NCI-H1105 treated with DMSO at 0.1 percent for 48 hours (cell line): ENCODE measurements around the gene MED6.

Experiments used
- DNase-seq: peaks from one replicate; lab custom pipeline; 2025; lab: John Stamatoyannopoulos, UW

MED6 gene, protein sequence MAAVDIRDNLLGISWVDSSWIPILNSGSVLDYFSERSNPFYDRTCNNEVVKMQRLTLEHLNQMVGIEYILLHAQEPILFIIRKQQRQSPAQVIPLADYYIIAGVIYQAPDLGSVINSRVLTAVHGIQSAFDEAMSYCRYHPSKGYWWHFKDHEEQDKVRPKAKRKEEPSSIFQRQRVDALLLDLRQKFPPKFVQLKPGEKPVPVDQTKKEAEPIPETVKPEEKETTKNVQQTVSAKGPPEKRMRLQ

DNA sequence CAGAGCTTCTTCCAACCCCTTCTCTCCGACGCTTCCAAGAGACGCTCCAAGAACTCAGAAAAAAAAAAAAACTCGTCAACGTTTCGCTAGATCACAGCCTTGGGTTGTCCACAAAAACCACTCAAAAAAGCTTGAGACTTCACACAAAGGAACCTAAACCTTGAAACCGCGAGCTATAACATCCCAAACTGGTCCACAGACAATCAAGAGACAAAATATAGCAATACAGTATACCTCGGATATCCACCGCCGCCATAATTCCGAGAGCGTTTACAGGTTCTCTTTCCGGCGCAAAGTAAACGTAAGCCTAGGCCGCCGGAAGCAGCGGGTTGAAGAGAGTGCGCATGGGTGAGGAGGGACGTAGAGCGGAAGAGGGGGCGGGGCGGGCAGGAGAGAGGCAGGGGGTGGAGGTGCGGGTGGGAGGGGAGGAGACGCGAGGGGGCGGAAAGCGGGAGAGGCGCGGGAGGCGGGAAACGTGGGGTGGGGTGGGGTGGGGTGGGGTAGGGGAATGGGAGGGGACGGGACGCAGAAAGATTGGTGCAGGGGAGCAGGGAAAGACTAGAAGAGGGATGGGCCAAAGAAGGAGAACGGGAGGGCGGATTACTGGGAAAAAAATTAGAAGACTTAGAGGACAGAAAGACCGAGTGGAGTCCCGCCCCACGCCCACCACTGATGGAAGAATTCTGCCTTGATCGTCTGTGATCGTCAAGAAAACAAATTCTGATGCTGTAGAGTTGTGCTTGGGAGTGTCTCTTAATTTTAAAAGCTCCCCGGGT lies at the start of gene MED6:
MED6 (minus strand) TSS at position 274 of the 776 bp plus-strand sequence; CDS start at position 256, 18 bp downstream.
- peak; percentile 94 for DNase-seq

DNA sequence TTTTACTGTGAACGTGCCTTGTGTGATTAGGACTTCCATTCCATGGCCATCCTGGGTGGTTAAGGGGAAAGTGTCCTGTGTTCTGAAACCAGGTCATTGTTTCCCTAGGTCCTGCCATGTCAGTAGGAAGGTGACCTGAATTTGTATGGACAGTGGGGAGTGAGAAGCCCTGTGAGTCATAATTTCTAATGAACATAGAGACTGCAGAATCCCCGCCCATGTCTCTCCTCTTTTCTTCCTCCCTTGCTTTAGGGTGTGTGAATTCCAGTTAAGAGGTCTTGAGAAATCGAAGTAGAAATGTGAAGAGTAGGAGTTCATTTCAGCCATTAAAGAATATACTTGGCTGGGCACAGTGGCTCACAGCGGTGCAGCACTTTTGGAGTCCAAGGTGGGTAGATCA lies 49.3 kb upstream of the MED6 start:
- no peak for DNase-seq

DNA sequence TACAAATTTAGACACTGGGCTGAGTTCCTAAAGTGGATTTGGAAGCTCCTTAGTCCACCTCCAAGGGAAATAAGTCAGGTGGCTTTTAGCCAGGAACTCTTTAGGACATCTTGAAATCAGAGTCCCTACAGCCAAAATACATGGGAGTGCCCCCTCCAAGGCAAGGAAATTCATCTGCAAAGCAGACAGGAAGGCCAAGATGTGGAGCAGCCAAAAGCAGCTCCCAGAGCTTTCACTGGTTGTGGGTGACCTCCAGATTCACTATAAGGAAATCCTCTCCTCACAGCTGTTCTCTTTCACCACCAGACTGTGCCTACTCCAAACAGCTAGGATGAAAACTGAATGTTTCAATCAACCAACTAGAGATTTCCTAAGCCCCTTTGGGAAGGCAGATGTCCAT lies 47.9 kb upstream of the MED6 start:
- no peak for DNase-seq

DNA sequence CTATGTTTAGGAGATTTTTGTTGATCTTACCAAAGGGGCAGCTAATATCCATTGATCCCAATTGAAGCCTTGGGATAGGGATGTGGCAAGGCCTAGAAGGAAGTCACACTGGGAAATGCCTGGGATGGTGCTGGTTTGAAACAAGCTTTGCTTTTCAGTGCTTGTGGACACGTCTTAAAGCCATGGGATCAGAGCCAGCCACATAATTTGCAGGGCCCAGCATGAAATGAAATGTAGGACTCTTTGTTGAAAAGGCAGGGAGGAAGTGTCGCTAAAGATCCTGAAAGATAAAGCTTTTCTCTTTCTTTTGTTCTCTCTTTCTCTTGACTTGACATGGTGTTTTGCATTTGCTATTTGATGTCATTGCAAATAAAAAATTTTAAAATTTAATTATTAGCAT lies 46.2 kb upstream of the MED6 start:
- no peak for DNase-seq

DNA sequence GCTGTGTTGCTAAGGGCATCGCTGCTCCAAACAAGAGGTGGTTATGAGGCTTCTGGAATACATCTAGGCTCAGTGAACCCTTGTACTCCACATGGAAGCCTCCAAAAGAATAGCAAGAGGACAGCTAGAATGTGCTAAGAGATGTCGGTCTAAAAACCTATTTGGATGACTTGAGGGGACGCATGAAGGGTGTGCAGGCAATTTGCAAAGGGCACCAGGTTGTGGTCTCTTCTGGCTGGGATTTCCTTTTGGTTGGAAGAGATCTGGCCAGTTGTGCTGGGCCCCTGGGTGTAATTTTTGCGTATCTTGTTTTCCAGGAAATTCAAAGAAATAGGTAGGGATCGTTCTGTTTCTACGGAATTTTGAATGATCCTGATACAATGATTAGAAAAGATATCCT lies 45.4 kb upstream of the MED6 start:
- DNase-seq, result no peak

DNA sequence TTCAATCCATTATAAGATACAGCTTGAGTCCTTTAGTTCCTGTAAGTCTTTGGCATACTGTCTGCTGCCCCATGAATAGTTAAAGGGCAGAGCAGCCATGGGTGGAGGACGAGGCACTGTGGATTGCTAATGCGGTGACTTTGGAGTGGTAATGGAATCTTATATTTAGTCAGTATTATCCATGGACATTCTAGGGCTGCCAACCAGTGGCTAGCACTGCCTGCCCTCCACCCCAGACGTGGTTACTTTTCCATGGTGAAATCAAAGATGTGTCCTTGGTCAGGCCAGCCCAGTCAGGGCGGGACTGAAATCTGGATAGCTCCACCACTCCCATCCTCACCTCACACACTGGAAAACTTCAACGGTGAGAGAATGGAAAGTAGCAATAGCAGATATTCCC lies 43.5 kb upstream of the MED6 start:
- no peak for DNase-seq

DNA sequence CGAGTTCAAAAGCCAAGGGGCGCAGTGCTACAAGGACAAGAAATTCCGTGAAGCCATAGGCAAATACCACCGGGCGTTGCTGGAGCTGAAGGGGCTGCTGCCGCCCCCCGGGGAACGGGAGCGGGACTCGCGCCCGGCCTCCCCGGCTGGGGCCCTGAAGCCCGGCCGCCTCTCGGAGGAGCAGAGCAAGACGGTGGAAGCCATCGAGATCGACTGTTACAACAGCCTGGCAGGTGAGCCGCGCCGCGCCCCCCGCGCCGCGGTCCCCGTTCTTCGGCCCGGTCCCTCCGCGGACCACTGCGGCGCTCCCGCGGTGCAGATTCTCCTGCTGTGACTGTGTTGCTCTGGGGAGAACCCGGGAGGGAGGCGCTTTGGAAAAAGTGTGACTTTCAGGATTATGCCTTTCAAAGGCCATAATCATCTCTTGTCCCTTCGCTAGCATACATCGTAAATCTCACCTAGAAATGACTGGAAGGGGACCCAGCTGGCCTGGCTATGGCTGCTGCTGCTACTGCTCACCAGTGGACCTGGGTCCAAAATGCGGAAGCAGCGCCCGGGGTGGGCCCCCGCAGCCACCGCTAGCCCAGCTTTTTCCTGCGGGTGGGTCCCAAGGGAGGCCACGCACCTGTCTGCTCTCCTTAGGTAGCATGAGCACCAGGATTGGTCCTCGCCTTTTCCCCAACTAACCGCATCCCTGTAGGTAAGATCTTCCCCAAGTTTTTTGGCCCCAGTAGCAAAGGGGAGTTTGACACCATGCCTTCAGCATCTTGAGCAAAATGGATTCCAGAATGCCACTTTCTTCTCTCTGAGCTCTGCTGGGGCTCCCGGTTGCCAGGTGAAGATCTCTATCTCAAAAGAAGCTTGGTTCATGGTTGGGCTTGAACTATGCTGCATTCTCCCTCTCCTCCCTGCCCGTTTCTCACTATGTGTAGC lies 42.1 kb upstream of the MED6 start:
- DNase-seq, result peak; percentile 52

DNA sequence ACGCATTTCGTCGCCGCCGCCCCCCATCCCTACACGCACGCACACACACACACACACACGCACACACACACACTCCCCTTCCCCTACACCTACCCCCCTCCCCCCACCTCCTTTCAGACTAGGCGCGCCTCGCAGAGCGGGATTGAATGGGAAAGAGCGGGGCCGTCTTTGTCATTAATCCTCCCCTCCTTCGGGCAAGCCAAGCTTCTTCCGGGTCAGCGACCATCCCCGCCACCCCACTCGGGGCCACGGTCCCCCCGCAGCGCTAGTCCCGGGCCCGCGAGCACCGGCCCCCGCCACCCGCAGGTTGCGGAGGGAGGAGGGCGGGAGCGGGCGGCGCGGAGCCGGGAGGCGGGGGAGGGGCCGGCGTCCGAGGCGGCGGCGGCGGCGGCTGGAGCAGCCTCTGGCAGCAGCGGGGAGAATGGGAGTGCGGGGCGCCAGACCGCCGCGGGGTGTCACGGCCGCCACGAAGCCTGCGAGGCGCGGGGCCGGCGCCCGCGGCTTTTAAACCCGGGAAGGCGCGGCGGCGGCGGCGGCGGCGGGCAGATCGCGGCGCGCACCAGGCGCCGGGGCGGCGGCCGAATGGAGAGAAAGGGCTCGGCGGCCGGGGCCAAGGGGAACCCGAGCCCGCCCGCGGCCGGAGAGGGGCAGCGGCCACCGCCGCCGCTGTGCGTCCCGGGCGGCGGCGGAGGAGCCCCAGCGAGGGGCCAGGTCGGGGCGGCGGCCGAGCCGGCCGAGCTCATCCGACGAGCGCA lies 41.3 kb upstream of the MED6 start, which contains the start of gene TTC9:
TTC9 (plus strand) TSS at position 369 of the 755 bp plus-strand sequence; CDS start at position 583, 214 bp downstream.
- peak; percentile 56 for DNase-seq

DNA sequence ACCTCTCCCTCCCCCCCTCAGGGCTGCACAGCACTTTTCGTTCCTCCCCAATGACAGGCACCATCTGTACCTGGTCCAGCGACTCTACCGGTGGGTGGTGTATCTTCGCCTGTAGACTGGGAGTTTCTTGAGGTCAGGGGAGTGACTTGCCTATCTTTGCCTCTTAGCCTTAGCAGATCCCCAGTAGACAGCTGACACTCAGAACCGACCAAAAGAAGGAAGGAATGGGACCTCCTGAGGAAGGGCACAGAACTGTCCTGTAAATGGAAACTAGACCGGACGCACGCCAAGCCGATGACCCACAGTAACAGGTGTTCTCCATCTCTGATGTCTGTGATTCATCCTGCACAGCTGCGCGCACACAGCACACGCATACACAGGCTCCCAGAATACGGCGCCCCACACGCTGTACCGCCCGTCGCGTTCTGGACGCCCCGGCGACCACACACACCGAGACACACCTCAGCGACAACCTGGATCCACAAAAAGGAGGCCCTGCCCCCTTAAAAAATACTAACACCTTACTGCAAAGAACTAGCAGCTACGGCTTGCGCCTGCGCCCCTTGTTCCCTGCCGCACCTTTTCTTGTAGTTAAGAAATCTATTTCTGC lies 40.6 kb upstream of the MED6 start:
- peak; percentile 56 for DNase-seq

DNA sequence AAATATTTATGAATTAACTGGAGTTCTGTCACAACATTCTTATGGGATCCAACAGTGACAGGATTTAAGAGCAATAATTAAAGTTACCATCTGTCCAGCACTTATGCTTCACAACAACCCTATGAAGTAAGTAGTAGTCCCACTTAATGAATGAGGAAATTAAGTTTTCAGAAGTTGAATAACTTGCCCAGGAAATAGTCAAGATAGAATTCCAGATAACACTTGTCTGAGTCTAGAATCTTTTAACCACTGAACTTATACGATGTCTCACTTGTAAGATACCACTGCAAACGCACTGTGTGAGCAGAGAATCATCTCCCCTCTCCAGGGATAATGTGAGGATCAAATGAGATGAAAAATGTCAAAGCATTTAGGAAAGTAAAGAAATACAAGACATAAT lies 38.0 kb upstream of the MED6 start:
- DNase-seq, result no peak

DNA sequence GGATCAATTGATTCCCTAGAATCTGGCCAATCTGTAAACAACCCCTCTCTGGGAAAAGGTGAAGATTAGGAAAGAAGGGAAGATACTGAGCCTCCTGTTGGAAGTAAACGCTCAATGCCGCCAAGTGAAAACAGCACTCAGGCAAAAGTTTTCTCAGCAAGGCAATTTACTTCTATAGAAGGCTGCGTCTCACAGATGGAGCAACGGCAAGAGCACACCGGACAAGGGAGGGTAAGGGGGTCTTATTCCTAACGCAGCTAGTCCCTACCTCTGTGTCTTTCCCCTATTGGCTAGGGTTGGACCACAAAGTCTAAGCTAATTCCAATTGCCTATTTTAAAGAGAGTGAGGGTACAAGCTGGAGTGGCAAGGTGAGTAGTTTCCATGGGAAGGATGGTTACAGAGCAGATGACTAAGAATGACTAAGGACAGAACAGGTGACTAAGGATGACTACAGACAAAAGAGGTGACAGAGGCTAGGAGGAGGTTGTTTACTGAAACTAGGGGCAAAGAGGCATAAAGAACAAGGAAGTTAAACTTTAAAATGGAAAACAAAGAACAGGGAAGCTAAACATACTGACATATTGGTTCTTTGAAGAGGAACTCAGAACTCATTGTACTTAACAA lies 35.6 kb upstream of the MED6 start:
- DNase-seq, result no peak

DNA sequence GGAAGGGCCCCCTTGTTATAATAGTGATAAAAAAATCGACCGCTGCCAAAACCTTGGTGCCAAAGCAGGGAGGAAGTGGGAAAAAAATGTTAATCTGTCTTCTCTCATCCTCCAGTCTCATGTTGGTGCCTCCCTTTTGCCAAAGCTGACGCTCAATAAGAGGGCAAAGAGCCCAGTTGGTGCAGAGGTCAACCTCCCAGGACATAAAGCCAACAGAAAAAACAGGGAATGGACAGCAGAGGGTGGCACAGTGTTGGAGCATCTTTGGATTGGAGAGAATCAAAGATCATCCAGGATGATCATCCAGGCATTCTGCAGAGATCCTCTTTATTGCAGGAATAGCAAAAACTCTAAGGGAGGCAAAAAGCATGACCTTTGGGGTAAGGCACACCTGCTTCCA lies 31.5 kb upstream of the MED6 start:
- no peak for DNase-seq

DNA sequence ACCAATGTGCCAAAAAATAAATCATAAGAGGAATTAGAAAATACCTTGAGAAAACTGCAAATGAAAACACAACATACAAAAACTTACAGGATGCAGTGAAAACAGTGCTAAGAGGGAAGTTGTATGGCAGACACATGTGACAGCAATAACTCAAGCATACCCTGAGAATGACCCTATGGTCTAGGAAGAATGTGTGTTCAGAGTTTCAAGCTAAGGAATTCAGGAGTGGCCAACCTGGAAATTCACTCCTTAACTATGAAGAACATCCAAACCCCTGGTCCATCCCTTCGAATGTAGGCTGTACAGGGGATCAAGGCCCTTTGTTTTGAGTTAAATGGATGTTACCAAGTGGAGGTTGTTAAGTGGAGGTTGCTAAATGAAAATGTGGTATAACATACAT lies 24.5 kb upstream of the MED6 start:
- no peak for DNase-seq

DNA sequence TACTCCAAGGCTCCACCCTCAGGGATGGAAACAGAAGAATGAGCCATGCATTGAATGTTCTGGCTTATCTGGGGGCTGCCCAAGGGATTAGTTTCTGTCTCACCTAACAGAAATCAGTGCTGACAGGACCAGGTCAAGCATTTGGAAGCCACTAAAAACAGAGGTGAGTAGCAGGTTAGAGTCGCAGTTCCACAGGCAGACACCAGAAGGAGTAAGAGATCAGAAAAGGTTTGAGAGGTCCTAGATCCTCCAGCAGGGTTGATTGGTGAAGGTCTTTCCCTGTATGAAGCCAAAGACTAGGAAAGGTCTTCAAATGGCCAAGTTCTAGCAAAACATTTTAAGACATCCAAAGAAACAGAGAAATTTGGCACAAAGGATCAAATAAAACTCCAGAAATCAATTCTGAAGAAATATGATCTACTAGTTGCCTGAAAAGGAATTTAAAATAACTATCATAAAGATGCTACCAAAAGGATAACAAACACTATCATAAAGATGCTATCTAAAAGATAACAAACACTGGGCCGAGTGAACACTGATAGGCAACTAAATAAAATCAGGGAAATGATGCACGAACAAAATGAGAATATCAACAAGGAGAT lies 21.8 kb upstream of the MED6 start:
- DNase-seq, result peak; percentile 61

DNA sequence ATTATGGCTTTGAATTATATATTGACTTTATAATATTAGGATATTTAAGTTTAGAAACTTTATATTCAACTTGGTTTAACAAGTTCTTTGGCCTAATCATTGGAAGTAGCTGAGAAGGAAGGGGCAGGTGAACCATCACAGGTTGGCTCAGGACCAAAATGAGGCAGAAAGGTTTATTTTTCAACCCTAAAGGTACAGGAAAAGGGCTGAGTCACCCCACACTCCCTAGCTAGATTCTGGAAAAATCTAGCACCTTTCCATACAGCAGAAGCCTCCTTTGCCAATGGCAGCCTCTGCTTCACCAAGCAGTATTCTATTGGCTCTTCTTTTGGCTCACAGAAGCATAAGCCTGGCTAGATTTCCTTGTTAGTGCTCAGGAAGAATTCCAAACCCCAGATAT lies 19.3 kb upstream of the MED6 start:
- DNase-seq, result no peak

DNA sequence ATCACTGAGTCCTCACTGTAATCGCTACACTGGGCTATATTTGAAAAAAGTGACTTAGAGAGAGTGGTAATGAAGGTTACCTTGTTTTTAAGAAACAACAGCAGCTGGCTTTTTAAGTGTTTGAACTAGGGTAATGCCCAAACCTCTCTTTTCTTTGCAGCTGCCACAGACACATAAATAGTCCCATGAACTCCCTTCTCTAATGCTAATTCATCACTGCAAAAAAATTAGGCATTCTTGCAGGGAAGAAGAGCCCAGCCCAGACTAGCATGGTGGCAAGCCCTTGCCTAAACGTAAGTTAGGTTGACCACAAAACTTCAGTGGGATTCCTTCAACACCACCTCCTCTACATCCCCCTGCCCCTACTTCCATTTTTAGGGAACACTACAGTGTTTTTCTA lies 17.9 kb upstream of the MED6 start:
- no peak for DNase-seq

DNA sequence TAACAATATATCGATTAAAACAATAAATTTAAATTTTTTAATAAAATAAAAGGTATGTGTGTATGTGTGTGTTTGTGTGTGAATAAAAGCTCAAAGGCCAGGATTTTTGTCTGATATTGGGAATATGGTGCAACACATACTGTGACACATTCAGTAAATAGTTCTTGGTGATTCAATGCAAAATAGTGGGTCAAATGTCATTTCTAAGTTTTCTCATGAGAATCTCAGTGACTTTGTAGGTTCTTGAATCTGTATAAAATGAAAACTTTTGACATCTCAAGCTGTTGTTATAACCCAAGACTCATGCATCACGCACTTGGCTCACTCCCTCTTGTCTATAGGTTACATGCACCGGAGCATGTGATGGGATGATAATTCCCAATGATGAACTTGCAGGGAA lies 16.2 kb upstream of the MED6 start:
- no peak for DNase-seq

DNA sequence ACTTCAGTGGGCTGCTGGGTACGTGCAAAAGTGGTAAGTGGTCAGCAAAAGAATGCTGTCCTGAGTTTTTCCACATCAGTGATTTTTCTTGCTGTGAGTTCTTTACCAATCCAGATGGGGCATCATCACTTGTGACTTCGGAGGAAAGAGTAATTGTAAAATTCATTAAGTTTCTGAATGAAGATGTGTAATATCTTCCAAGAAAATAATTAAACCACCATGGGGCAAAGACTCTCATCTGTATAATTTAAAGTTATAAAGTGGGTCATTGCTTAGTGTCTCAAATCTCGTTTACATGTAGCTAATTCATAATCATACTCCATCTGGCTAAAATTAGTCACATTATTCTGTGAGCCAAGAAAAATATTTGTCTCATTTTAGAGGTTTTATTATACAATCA lies 10.8 kb upstream of the MED6 start:
- no peak for DNase-seq

DNA sequence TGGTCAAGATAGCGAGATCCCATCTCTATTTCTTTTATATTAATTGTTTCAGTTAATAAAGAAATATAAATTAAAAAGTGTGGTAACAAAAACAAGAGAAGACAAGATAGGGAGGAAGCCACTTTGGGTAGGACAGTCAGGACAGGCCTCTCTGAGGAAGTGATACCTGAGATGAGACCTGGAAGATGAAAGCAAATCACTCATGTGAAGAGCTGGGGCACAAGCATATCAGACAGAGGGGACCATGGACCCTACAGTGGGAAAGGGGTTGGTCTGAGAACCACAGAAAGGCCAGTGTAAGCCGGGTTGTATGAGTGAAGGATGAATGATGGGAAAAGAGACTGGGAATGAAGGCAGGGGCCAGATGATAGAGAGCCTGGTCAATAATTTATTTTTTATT lies 1.8 kb upstream of the MED6 start:
- no peak for DNase-seq

DNA sequence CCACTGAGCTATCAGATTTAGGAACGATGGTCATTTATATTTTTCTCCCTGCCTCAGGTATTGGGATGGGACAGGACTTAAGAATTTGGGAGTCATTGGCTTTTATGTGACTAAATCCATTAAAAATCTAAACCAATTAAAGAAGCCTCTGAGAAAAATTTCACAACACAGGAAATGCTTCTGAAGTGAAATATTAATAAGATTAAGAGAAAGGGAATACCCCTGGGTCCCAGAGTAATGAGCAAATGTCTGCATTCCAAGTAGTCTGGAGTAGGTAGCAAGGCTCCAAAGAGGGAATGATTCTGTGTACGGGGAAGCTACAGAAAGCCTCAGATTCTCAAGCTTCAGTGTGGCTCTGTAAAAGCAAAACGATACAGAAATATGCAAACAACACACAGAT lies 707 bp upstream of the MED6 start:
- DNase-seq, result no peak

DNA sequence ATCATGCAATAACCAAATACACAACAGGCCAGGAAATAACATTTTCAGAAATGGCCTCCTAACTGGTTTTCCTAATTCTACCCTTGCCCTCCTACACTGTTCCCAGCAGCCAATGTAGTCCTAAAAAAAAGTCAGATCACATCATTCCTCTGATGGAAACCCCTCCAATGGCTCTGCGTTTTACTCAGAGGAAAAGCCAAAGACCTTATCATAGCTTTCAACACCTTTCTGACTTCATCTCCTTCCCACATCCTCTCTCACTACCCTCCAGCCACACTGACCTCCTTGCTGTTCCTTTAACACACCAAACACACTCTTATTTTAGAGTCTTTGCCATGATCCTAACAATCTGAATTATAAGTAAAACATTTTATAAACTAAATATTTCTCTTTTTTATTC lies 1.1 kb downstream of the MED6 start:
- DNase-seq, result no peak
